SK-MEL-5 (cell line): ENCODE measurements around the gene CCDC9. TPM values are rescaled to one million over a fixed set of nuclear protein-coding genes. Genes with fewer than 3 reads are reported as not detected.
A peak's percentile ranks its signal among the peaks of the same experiment; 100 is the strongest.
"Not testable (repeated sequence)": the region's sequence is repeated elsewhere in the genome, so short reads cannot be mapped to it uniquely, and the experiment has no call there.

Source experiments
- DNase-seq: peaks from one replicate; pipeline ENCODE4 v3.0.0-alpha.2; 2016; ENCODE audit warnings: low read depth, low spot score
- in situ Hi-C: cut with HindIII; loops from 2 replicates; pipeline ENCODE4 v1.10.0; 2016; ENCODE audit warnings: low sequenced_read_pairs, high pct_unique_total_duplicates, low pct_unique_long_range_greater_than_20kb
- total RNA-seq: library from RNA; depleted of rRNA; stranded (reverse); fragments of >200 nt; shearing (Covaris generic); gene quantifications from 2 replicates; pipeline ENCODE4 v1.2.3, GENCODE V29; 2014

CCDC9 gene
- total RNA-seq, 1 experiment from 2014 or later, result 2.5 TPM

DNA sequence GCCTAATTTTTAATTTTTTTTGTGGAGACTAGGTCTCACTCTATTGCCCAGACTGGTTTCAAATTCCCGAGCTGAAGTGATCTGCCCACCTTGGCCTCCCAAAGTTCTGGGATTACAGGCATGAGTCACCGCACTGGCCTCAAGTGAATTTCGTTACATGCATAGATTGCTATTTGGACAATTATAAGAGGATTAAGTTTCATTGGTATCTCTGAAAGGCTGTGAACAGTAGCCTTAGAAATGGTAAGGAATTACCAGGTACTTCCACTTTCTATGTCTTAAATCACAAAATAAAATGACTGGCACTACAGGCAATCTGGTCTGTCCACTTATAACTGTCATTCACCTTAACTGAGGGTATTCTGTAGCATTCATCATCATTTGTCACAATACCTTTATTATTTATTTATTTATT lies 2.9 kb upstream of the CCDC9 start:
- in situ Hi-C loops, result no loop called here
- no peak for DNase-seq

DNA sequence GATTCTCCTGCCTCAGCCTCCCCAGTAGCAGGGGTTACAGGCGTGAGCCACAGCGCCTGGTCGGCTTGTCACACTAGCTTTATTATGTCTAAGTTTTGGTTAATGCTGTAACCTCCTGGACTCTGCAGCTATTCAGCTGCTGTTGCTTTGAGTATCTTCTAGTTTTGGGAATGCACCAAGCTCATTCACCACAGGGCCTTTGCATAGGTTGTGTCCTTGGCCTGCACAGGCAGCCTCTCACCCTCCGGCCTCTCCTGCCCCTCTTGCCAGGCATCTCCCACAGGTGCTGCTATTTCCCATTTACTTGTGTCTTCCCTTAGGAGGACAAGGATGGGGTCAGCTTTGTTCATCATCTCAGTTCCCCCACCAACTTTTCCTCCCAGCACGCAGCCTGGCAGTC lies 2.4 kb upstream of the CCDC9 start:
- no peak for DNase-seq
- in situ Hi-C loops, result no loop called here

DNA sequence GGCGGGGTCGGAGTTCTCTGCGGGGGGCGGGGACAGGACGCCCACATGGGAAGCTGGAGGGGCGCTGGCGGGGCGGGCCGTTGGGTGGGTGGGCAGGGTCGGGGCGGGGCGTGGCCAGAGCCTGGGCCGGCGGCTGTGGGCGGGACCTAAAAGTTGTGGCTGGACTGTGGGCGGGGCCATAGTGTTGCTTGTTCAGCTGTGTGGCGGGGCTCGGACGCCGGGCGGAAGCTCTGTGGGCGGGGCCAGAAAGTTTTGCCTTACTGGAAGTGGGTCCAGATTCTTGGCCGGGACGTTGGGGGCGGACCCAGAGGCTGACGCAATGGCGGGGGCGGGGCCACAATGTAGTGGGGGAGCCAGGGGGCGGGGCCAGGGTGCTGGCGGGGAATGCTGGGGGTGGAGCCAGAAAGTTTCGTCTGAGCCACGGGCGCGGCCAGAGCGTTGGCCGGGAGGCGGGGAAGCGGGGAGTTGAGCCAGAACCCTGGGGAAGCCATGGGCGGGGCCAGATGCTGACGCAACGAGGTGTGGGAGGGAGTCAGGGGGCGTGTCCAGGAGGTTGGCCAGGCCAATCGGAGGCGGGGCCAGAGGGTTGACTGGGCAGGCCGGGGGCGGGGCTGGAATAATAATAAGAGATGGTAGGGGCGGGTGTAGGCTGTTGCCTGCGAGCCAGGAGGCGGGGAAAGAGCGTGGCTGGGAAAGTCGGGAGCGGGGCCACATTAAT lies 527 bp downstream of the CCDC9 start:
- DNase-seq, result peak; percentile 97
- in situ Hi-C loops, result no loop called here

DNA sequence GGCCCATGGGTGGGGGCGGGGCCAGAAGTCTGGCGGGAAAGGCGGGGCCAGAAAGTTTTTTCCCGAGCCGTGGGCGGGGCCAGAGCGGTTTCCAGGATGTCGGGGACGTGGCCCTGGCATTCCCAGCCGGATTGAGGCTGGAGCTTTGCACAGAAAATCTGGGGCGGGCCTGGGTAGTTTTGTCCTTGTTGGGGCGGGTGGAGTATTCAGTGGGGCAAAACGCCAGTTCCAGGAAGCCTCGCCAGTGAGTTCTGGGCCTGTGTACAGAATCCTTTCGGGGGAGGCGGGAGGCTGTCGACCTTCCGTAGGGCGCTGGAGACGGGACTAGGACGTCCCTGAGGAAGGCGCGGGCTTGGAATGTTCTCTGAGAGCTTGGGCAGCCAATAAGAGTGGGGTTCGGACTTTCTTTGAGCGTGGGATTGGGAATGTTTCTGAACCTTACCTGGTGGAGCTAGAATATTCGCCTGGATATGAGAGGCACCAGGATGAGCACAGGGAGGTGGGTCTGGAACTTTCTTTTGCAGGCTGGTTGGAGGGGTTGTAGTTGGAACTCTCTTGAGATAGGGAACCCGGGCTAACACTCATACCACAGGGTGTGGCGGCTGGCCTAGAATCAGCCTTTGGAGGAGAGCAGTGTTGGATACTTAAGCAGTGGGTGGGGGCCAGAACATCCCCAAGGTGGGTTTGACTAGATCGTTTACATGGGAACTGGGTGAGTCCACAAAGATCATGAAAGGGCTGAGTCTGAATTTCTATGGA lies 1.3 kb downstream of the CCDC9 start:
- no peak for DNase-seq
- in situ Hi-C loops, result no loop called here

DNA sequence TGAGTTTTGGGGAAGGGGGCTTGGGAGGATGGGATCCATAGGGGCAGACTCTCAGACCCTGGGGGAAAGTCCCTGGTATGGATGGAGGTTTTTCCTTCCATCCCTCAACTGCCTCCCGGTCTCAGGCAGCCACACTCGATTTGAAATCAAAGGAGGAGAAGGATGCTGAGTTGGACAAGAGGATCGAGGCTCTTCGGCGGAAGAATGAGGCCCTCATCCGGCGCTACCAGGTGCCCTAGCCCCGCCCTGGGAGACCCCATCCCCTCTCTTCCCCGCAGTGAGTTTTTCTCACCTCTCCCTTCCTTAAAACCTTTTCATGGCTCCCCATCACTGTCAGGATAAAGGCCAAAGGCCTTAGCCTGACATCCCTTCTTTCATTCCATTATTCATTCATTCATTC lies 2.1 kb downstream of the CCDC9 start:
- in situ Hi-C loops, result no loop called here

DNA sequence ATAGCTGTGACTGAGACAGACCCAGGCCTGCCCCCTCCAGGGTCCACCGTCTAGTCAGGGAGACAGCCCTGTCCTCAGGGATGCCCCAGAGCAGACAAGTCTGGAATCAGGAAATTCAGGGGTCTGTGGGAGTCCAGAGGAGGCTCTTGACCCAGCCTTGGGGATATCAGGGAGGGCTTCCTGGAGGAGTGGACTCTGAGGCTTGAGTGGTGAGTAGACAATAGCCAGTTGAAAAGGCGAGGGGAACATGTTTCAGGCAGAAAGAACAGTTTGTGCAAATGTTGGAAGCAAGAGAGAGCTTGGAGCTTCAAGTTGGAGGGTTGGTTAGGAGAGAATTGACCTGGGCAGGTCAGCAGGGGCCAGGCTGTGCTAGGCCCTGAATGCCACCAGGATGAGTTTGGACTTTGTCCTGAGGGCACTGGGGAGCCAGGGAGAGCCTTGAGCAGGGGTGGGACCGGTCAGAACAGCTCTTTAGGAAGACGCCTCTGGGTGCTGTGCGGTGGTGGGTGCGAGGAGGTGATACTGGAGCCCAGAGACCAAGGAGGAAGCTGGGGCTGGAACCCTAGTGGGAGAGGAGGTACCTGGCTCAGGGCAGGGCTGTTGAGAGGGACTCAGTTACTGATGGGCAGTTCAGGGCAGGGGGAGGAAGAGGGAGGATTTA lies 2.7 kb downstream of the CCDC9 start:
- in situ Hi-C loops, result no loop called here
- no peak for DNase-seq

More for the DNA sequence above, 2.1 kb downstream of the CCDC9 start:
- DNase-seq, result no peak

DNA sequence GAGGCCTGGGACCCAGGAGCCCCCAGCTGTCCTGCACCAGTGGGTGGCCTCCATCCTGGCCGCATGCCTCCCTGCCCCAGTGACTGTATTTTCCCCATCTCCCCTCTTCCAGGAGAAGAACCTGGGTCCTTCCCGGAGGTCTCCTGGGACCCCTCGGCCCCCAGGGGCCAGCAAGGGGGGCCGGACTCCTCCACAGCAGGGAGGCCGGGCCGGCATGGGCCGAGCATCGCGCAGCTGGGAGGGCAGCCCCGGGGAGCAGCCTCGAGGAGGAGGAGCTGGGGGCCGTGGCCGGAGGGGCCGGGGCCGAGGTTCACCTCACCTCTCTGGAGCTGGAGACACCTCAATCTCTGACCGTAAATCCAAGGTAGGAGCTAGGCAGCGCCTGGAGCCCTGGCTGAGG lies 4.2 kb downstream of the CCDC9 start:
- DNase-seq, result no peak
- in situ Hi-C loops, result no loop called here

DNA sequence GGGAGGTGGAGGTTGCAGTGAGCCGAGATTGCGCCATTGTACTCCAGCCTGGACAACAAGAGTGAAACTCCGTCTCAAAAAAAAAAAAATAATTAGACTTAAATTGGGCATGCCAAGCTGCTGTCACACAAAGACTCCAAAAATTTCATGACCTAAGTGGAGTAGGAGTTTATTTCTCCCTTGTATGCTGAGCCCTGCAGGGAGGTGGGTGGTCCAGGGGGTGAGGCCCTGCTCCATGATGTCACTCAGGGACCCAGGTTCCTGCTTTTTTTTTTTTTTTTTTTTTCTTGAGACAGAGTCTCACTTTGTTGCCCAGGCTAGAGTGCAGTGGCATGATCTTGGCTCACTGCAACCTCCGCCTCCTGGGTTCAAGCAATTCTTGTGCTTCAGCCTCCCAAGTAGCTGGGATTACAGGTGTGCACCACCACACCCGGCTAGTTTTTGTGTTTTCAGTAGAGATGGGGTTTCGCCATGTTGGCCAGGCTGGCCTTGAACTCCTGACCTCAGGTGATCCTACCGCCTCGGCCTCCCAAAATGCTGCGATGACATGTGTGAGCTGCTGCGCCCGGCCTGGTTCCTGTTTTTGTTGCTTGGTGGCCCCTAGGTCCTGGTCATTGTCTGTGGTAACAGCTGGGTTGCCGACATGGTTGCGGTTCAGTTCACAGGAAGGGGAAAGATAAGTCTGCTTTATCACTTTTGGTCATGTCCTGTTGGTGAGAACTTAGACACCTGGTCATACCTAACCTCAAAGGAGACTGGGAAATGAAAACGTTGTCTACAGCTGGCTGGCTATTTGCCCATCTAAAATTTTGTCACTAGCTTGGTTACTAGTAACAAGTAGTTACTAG lies 5.8 kb downstream of the CCDC9 start:
- DNase-seq, in situ Hi-C loops: not testable (repeated sequence)

DNA sequence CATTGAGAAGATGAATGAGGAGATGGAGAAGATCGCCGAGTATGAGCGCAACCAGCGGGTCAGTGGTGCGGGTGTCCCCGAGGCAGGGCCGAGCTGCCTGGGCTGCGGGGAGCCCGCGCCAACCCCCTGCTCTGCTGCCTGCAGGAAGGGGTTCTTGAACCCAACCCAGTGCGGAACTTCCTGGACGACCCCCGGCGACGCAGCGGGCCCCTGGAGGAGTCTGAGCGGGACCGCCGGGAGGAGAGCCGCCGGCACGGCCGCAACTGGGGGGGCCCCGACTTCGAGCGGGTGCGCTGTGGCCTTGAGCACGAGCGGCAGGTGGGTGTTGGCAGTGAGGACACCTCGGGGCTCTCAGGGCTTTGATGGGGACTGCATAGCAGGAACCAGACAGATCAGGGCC lies 8.3 kb downstream of the CCDC9 start:
- in situ Hi-C loops, result no loop called here
- no peak for DNase-seq

DNA sequence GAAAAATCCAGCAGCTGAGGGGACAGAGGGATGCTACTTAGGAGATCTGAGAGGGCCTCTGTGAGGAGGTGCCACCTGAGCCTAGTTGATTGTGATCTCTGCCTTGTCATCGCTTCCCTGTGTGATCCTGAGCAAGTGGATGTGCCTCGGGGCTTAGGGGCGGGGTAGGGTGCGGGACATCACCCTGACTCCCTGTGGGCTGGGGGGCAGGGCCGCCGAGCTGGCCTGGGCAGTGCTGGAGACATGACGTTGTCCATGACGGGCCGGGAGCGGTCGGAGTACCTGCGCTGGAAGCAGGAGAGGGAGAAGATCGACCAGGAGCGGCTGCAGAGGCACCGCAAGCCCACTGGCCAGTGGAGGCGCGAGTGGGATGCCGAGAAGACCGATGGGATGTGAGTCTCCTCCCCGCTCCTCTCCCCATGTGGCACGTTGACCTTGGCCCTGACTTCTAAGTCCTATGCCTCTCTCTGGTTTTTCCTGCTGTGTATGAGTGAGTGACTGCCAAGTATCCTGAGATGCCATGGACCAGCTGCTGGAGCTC lies 10.1 kb downstream of the CCDC9 start:
- DNase-seq, result no peak
- in situ Hi-C loops, result no loop called here

DNA sequence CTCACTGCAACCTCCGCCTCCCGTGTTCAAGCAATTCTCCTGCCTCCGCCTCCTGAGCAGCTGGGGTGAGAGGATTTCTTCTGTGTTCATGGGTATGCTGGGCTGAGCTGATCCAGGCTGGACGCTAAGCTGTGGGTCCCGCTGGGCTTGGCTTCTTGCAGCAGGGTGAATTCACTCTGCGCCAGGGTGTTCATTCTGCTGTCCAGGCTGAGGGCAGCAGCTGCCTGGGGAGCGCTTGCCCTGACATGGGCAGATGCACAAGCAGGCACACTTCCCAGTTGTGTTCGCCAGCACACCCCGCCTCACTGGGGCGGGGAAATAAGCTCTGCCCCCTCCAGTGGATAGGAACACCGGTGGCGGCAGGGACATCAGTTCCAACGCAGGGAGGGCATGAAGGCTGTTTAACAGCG lies 11.0 kb downstream of the CCDC9 start:
- in situ Hi-C loops, result no loop called here
- DNase-seq, result no peak

DNA sequence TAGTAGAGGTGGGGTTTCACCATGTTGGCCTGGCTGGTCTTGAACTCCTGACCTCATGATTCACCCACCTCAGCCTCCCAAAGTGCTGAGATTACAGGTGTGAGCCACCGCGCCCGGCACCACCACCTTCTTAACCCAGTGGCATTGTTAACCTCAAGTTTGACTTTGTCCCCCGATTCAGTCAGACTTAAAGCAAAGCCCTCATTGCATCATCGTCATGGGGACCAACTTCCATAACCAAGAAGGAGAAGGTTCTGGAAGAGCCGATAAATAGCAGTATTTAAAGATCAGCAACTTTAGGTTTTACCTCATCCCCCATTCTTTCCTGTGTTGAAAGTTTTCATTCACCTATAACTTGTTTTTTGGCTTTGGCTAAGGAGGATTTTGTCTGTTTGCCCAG lies 11.7 kb downstream of the CCDC9 start:
- in situ Hi-C loops, result no loop called here
- DNase-seq, result no peak

DNA sequence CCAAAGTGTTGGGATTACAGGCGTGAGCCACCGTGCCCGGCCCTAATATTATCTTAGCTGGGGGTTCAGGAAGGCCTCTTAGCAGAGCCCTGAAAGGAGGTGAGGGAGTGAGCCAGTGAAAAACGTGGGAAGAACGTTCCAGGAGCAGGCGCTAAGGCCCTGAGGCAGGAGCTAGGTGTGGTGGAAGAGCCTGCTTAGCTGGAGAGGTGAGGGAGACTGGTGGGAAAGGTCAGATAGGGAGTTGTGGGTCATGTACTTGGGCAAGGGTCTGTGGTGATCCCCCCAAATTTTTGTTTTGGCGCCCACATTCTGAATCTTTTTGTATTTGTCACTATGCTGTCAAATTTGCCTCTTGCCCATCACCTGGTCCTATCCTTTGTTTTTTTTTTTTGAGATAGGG lies 13.3 kb downstream of the CCDC9 start:
- in situ Hi-C loops, result no loop called here
- no peak for DNase-seq

DNA sequence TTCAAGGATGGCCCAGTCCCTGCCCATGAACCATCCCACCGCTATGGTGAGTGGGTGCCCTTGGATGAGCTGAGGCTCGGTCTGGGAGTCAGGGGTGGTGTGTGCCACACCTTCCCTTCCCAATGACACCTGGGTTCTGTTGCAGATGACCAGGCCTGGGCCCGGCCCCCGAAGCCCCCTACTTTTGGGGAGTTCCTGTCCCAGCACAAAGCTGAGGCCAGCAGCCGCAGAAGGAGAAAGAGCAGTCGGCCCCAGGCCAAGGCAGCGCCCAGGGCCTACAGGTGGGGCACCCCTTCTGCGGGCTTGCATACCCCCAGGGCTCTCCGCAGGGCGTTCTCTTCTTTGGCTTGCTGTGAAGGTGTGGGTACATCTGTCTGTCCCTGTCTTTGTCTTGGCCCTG lies 14.1 kb downstream of the CCDC9 start:
- in situ Hi-C loops, result no loop called here
- no peak for DNase-seq

DNA sequence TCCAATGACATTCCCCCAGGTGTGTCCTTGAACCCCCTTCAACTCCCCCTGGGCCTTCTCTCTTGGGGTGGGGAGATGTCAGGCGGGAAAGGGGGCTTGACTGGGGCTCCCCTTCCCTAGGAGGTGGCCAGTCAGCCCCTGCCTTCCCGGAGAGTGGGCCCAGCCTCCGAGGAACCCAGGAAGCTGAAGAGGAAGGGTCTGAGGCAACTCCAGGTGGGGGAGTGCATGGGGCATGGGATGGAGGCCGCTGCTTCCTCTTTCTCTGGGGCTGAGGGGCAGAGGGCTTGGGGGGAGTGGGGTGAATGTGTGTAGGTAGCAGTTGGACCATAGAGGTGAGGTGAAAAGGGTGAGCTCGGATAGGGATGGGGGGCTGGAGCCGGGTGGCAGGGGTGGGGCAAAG lies 15.6 kb downstream of the CCDC9 start:
- no peak for DNase-seq
- in situ Hi-C loops, result no loop called here

DNA sequence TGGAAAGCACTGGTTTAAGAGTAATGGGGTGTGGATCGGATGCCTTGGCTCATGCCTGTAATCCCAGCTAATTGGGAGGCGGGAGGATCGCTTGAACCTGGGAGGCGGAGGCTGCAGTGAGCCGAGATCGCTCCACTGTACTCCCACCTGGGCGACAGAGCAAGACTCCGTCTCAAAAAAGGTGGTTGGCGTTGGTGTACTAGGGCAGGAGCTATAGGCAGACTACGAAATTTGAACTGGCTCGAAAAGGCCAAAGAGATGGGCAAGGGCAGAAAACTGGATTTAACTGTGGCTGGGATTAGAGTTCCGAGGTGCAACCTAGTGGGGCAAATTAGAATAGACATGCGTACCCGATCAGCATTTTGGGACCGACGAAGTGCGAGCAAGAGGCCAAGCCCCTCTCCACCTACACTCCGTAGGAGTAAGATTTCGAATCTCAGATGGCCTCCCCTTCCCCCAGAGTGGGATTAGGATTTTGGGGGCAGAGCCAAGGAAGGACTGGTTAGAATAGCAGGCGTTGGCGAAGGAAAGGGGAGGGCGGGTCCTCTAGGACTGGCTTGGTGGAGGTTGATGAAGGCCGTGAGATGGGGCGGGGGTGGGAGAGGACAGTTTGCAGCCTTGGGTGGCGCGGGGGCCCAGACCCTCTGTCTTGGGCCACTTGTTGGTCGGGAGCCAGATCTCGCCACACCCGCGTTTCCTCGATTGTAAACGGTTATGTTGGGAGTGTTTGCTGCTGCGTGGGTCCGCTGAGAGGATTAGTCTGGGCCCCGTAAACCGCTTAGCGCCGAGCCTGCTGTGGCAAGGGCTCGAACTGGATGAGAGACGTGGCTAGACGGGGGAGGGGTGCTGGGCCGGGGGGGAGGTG lies 16.4 kb downstream of the CCDC9 start:
- DNase-seq, result no peak

More for the DNA sequence above, 16.4 kb downstream of the CCDC9 start:
- in situ Hi-C loops, result no loop called here
